ENCODE data around the gene RPL9.
"Not testable (repeated sequence)": the region's sequence is repeated elsewhere in the genome, so short reads cannot be mapped to it uniquely, and the experiment has no call there.

The RPL9 gene

GRCh38 chr4:39464886-39465501 is 6.3 kb upstream of the RPL9 start:
- H3K4me3 ChIP-seq: no peak overlapping the region
- no peak for DNase-seq (ENCODE audit: low spot score)
- H3K27ac ChIP-seq: no peak overlapping the region
- TF ChIP-seq CTCF (IDR thresholded peaks at IDR 0.05): no peak

GRCh38 chr4:39458161-39458504 is 589 bp downstream of the RPL9 start:
- DNase-seq (ENCODE audit: low spot score): not testable (repeated sequence)
- peak overlapping the region; percentile 91 to 99 for H3K27ac ChIP-seq
- peak overlapping the region; percentile 89 for H3K4me3 ChIP-seq

GRCh38 chr4:39456946-39457763 is 1.6 kb downstream of the RPL9 start:
- DNase-seq (ENCODE audit: low spot score): no peak
- peak overlapping the region; percentile 89 for H3K4me3 ChIP-seq
- peak overlapping the region; percentile 91 to 99 for H3K27ac ChIP-seq
- TF ChIP-seq CTCF (IDR thresholded peaks at IDR 0.05): no peak

- no peak for DNase-seq (ENCODE audit: low spot score)
- no peak overlapping the region for H3K4me3 ChIP-seq
- no peak for TF ChIP-seq CTCF (IDR thresholded peaks at IDR 0.05)
These were observed 3.2 kb downstream of the RPL9 start for GRCh38 chr4:39455486-39455885.

GRCh38 chr4:39453738-39454137 is 5.0 kb downstream of the RPL9 start:
- no peak for TF ChIP-seq CTCF (IDR thresholded peaks at IDR 0.05)
- Histone ChIP-seq H3K27ac (no peak overlapping the region), H3K4me3 (no peak overlapping the region)
- no peak for DNase-seq (ENCODE audit: low spot score)

More at GRCh38 chr4:39455486-39455885, 3.2 kb downstream of the RPL9 start:
- H3K27ac ChIP-seq: no peak overlapping the region

- no peak overlapping the region for H3K4me3 ChIP-seq
- H3K27ac ChIP-seq: no peak overlapping the region
- DNase-seq (ENCODE audit: low spot score): no peak
- TF ChIP-seq CTCF (IDR thresholded peaks at IDR 0.05): no peak
These were observed 5.7 kb downstream of the RPL9 start for GRCh38 chr4:39452860-39453587.

- no peak overlapping the region for H3K27ac ChIP-seq
- no peak for DNase-seq (ENCODE audit: low spot score)
- no peak overlapping the region for H3K4me3 ChIP-seq
- TF ChIP-seq CTCF (IDR thresholded peaks at IDR 0.05): no peak
These were observed 6.4 kb downstream of the RPL9 start for GRCh38 chr4:39452153-39452859.
